GM19099 (cell line): ENCODE data around the gene RUNX2.

Experiments
- POLR2A ChIP-seq: IDR thresholded peaks from 3 replicates; pipeline ENCODE4 v1.6.1; 2011; ENCODE audit warnings: low read depth; ENCODE audit not compliant: insufficient read length; ENCODE audit errors: extremely low read depth

The RUNX2 gene

GRCh38 chr6:45595010-45595851 is 267.1 kb downstream of the RUNX2 start:
- TF ChIP-seq POLR2A: no peak

DNA sequence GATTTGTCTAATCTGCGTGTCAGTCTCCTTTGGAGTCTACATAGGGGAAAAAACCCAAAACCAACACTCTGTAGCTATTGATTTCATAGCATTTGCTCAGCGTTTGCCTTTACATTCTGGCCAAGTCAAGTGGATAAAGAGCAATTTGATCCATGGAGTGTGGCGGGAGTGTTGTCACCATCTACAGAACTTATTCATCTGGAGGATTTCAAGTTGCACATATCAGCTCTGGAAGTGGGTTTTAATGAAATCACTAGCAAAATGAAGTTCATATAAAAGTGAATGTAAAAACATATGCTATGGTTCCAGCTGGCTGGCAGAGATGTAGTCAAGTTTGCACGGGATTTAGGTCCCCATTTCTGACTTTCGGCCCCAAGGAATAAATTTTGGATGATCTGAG is 269.3 kb downstream of the RUNX2 start:
- TF ChIP-seq POLR2A: no peak

GRCh38 chr6:45599053-45599452 is 270.9 kb downstream of the RUNX2 start:
- no peak for TF ChIP-seq POLR2A

GRCh38 chr6:45605971-45606370 is 277.8 kb downstream of the RUNX2 start:
- TF ChIP-seq POLR2A: no peak

GRCh38 chr6:45606831-45607400 is 278.8 kb downstream of the RUNX2 start:
- TF ChIP-seq POLR2A: no peak

- no peak for TF ChIP-seq POLR2A
These were observed 279.7 kb downstream of the RUNX2 start for GRCh38 chr6:45607798-45608197.

DNA sequence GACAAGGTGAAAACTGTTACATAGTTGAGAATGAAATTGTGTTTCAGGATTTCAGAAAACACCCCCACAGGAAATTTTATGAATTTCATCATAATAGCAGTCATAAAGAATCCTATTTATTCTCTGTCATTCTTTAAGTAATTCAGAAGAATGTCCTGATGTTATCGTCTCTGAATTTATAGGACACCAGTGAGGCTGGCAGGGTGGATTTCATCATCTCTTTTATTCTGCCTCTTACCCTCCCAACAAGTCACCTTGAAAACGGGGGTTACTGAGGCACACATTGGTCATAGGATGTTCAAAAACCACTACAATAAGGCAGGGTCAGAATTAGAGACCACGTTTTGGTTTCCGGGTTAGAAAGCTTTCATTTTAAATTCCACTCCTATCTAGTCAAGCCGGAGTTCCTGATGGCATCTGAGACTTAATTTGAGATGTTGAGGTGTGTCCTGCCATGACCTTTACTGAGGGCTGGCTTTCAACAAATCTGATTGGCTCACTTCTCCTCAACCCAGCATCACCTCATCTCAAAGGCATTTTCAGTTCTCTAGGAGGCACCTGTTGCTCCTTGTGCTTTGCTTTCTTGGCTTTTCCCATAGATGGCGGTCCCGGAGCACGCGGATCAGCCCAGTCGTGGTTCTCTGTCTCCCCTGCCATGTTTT is 280.3 kb downstream of the RUNX2 start:
- no peak for TF ChIP-seq POLR2A

DNA sequence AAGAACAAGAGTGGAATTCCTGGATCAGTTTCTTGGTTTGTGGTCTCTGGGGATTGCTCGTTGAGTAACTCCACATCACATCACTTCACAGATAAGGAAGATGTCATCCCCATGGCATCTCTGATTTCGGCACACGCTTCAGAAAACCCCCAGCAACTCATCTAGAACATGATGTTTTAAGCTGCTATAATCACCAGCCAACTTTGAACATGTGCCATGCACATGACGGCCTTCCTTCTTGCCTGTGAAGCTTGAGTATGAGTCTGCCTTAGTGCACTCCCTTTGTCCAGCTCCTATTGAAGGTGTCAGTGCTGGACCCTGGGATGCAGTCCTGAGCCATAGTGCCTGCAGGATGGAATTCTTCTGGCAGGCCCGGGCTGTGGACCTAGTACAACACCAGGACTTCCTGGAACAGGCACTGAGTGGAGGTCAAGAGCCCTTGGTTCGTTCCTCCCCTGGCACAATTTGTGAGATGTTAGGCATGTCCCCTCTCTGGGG is 281.1 kb downstream of the RUNX2 start:
- no peak for TF ChIP-seq POLR2A

DNA sequence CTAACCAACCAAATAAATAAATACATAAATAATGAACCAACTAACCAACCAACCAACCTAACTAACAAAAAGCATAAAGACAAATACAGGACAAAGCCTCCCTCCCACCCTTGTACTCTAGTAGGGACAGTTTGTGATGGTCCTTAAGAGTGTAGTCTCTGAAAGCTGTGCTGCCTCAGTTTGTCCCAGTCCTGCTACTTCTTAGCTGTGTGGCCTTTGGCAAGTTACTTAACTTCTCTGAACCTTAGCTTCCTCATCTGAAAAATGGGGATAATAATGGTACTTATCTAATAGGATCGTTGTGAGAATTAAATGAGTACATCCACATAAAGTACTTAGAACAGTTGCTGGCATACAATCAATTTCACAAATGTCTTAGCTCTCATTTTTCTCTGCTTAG is 282.2 kb downstream of the RUNX2 start:
- no peak for TF ChIP-seq POLR2A

DNA sequence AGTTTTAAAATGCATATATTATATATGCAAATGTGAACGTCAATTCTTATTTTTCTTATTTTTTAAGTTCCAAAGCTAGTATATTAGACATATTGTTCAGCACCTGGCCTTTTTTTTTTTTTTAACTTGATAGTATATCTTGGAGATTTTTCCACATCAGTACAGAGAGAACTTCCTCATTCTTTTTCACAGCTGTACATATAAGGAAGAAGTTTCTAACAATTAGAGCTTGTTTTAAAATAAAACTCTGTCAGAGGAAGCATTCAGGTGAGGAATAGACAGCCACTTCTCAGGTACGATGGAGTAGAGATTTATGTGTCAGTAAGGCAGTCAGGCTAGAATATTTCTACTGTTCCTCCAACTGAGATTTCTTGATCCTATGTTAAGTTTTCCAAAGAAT is 282.7 kb downstream of the RUNX2 start:
- TF ChIP-seq POLR2A: no peak

DNA sequence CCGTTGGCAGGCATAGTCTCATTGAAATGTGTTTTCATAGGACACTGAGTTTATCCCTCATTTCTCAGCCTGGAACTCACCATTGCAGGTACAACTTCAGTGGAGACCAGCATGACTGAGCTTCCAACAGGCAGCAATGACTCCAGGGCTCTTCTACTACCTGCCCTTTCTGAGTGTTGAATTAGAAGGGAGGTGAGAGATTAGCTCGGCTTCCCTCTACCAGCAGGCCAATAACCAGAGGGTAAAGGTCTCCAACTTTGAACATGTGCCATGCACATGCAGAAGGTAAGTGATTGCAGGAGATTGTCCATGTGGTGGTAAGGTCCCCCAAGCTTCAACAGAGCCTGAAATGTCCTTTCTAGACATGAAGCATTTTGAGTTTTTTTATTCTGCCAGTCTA is 283.4 kb downstream of the RUNX2 start:
- TF ChIP-seq POLR2A: no peak

DNA sequence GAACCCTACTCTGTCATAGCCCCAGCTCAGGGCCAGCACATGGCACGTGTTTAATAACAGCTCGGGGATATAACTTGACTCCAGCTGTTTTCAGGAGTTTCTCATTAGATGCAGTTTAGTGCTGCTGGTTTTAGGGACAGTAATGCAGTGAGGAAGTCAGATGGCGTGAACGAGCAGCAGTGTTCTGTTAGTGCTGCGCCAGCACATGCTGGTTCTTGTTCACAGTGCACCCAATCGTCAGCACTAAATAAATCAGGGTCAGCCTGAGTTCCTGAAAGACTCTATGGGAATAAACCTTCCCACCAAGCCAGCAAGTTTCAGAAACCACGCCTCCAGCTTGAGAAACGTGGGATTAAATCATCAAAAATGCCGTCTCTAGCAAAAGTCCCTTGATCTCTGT is 285.5 kb downstream of the RUNX2 start:
- TF ChIP-seq POLR2A: no peak

GRCh38 chr6:45614488-45615285 is 286.6 kb downstream of the RUNX2 start:
- TF ChIP-seq POLR2A: no peak

DNA sequence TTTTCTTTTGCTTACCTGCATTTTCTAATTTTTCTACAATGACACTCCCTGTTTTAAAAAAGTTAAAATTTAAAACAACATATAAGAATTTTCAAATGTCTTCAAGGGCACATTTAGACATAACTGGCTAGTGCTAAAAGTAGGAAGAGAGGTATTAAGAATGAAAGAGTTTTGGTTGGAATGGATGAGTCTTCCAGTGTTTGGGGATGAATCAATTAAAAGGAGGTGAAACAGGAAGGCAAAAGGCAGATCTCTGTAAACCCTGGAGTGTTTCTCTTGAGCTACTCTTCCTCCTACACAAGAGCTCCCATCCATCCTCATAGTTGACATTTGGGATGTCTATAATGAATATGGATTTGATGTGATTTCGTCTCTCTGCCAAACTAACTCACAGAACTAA is 288.1 kb downstream of the RUNX2 start:
- TF ChIP-seq POLR2A: no peak

GRCh38 chr6:45617441-45617840 is 289.3 kb downstream of the RUNX2 start:
- no peak for TF ChIP-seq POLR2A
